Regular cardiac myocyte (primary cell): Measurements from ENCODE around the gene MTARC2. TPM values are rescaled to one million over a fixed set of nuclear protein-coding genes. Genes with fewer than 3 reads are reported as not detected.

Experiments used
- total RNA-seq: library from RNA; depleted of rRNA; stranded (reverse); fragments of >200 nt; gene quantifications from 2 replicates; pipeline ENCODE4 v1.2.3, GENCODE V29; 2014

The MTARC2 gene
- 4.8 and 6.2 TPM in 2 replicates for total RNA-seq

GRCh38 chr1:220748089-220748934 lies at the start of gene MTARC2:
MTARC2 (plus strand) TSS chr1:220748322; CDS start chr1:220748532, 210 bp downstream.

GRCh38 chr1:220786337-220787068 lies 38.4 kb downstream of the MTARC2 start, which contains the start of gene MTARC1:
MTARC1 (plus strand) TSS chr1:220786913; CDS start chr1:220786945, 32 bp downstream.

Other genes starting within 250 kb of the MTARC2 start
- gene MARK1, start 220.2 kb upstream of the MTARC2 start, total RNA-seq, result 0.77 and 2.5 TPM in 2 replicates
- gene C1orf115, start 58.0 kb upstream of the MTARC2 start, total RNA-seq, result 0.58 and 1.1 TPM in 2 replicates
- gene MTARC1, start 38.6 kb downstream of the MTARC2 start, total RNA-seq, result 1.2 and 4.8 TPM in 2 replicates
- 9.6 and 18.9 TPM in 2 replicates for gene HLX, start 131.1 kb downstream of the MTARC2 start, total RNA-seq